ENCODE data around the gene PACC1.
"Not testable (repeated sequence)": the region's sequence is repeated elsewhere in the genome, so short reads cannot be mapped to it uniquely, and the experiment has no call there.

PACC1 gene

GRCh38 chr1:212395678-212396437, 18.8 kb downstream of the PACC1 start:
- DNase-seq = not testable (repeated sequence)

DNA sequence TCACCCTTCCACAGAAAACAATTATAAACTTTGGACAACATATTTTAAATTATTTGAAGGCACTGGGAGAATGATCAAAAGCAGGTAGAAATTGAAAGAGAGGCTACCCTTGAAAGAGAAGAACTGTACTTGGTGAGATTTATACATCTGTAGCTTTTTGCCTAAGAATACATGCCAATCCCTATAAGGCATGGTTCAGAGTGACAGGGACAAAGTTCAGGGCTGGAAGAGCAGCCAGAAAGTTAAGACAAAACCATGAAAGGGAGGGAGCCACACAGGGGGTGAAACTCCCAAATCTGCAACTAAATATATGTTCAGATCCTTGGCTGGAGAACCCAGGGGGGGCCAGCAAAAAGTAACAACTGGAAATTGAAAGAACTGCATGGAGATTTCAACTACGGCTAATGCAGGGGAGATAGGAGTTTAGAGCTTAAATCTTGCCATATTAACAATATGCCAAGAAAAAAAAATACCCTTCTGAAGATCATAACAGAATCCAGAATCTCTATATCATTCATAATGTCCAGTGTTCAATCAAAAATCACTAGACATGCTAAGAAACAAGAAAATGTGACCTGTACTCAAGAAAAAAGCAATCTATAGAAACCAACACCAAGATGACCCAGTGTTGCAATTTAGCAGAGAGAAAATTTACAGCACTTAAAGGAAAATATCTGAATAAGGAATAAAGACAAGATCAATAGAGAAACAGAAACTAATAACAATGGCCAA, 25.5 kb downstream of the PACC1 start:
- DNase-seq = no peak

GRCh38 chr1:212386029-212386428, 28.7 kb downstream of the PACC1 start:
- DNase-seq = no peak

GRCh38 chr1:212381397-212382035, 33.2 kb downstream of the PACC1 start:
- no peak for DNase-seq

DNA sequence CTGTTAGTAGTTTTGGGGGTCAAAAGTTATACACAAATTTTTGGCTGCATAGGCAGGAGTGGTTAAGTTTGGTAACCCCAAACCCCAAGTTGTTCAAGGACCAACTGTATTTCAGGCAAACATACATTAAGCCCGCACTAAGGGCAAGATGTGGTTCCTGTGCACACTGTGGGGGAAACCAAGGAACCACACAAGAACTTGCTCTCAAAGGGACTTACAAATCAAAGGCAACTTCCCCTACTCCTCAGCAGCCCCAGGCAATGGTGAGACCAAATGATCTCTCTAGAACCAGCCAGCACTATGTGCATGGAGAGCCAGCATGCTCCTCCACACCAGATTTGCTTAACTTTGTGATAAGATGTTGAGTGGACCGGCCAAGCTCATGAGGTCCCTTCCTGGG, 35.3 kb downstream of the PACC1 start:
- DNase-seq = no peak

DNA sequence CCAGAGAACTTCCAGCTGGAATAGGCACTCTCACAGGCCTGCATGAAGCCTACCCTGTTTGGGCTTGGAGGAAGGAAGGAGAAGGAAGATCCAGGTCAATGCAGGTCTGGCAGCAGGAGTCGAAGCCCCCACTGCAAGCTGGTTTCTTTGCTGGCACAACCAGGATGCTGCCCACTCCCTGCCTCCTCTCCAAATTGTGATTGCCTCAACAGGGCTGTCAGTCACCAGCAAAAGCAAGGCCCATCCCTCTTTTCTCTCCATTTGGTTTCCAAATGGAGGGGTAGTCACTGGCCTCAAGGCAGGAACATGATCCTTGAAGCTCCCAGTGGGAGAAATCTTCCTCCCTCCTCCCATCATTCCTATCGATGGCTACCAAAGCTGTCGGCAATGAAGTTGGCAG, 37.0 kb downstream of the PACC1 start:
- DNase-seq = no peak

- no peak for DNase-seq
Observed at GRCh38 chr1:212375986-212376385, 38.7 kb downstream of the PACC1 start.

DNA sequence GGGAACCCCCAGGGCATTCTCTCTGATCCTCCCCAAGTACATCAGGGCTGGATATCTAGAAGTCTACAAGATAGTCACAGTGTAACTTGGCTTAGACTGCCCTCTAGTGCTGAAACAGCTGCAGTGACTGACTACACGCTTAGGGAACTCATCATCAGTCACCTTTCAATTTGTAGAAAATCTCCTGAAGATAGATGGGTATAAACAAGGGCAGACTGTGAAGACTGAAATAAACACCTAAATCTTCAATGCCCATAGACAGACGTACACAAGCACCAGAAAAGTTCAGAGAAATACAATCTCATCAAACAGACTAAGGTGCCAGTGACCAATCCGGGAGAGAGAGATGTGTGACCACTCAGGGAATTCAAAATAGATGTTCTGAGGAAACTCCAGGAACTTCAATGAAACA, 46.6 kb downstream of the PACC1 start:
- DNase-seq = peak; percentile 74

GRCh38 chr1:212367474-212368072, 47.1 kb downstream of the PACC1 start:
- DNase-seq = no peak

- no peak for DNase-seq
Observed at GRCh38 chr1:212366901-212367300, 47.8 kb downstream of the PACC1 start.

DNA sequence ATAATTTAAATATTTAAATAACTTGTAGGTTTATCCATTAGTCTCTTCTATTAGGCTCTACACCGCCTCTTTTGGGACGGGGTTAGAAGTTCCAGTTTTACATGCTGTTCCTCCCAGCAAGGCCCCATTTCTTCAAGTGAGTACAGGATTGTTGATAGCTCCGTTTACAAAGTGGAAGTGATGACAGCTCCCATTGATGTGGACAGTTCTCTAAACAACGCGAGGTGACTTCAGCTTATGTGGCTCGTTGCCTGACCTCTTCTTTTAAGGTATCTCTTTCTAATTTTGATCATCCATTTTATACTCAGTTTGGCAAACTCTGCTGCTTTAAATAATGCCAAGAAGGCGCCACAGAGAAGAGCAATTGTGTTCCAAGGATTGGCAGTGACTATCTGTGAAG, 49.7 kb downstream of the PACC1 start:
- DNase-seq = no peak

- no peak for DNase-seq
Observed at GRCh38 chr1:212359794-212360479, 54.7 kb downstream of the PACC1 start.

- DNase-seq = no peak
Observed at GRCh38 chr1:212355230-212355969, 59.3 kb downstream of the PACC1 start.

DNA sequence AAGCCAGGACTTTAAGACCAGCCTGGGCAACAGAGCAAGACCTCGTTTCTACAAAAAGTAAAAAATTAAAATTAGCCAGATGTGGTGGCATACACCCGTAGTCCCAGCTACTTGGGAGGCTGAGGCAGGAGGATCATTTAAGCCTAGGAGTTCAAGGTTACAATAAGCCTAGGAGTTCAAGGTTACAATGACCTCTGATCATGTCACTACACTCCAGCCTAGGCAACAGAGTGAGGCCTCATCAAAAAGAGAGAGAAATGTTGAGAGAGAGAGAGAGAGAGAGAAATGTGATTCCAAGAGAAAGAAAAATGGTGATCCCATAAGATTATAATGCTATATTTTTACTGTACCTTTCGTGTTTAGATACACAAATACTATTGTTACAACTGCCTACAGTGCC, 60.2 kb downstream of the PACC1 start:
- no peak for DNase-seq

- DNase-seq = no peak
Observed at GRCh38 chr1:212353181-212353580, 61.5 kb downstream of the PACC1 start.

DNA sequence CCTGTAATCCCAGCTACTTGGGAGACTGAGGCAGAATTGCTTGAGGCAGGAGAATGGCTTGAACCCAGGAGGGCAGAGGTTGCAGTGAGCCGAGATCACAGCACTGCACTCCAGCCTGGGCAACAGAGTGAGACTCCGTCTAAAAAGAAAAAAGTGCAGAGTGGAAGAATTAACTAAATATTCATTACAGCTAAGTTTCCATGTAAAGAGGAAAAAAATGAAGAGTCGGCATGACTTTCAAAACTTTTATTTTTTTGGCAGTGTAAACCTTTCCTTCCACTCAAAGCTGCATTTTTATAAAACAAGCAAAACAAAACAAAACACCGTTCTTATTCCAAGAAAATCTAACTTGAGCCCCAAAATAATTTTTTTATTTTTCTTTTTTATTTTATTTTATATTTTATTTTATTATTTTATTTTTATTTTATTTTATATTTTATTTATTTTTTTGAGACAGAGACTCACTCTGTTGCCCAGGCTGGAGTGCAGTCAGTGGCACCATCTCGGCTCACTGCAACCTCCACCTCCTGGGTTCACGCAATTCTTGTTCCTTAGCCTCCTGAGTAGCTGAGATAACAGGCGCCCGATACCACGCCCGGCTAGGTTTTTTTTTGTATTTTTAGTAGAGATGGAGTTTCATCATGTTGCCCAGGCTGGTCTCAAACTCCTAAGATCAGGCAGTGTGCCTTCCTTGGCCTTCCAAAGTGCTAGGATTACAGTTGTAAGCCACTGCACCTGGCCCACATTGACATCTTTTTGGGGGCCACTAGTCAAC, 62.9 kb downstream of the PACC1 start:
- no peak for DNase-seq

DNA sequence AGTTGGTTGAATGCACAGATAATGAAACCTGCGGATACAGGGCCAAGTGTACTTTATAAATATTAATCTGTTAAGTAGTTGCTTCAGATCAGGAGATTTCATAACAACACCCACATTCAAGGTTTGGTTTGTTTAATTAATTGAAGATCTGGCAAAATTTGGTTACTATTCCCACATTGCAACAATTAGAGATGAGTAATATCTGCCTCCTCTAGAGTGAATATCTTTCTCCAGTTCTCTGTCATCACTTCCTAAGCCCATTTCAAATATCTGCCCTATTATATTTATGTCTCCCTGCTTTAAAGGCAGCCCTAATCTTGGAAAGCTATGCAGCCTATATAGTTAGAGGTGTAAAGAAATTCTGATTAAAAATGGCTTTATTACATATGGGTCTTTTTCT, 68.1 kb downstream of the PACC1 start:
- DNase-seq = no peak

DNA sequence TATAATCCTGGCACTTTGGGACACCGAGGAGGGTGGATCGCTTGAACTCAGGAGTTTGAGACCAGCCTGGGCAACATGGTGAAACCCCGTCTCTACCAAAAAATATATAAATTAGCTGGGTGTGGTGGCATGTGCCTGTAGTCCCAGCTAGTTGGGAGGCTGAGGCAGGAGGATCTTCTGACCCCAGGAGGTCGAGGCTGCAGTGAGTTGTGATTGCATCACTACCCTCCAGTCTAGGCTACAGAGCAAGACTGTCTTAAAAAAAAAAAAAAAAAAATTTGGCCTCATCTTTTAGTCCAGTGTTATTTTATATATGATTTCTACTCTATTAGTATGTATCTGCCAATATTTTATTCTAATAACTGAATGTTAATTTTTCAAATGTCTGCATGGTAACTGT, 69.8 kb downstream of the PACC1 start:
- DNase-seq = no peak

DNA sequence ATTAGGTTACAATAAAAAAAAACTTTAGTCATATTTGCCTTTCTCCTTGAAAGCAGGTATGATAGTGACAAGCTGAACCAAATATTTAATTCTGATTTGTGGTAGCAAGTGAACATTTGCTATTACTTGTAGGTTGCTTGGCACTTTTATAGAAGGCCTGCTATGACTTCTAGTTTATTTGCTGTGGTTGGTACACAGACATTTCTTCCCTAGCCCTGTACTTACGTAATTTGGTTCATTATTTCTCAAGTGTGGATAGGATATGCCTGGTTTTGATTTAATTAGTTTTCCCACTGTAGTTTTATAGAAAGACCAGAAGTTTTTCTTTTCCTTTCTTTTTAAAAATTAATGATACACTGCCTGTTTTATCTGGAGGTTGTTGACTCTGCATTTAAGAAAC, 73.6 kb downstream of the PACC1 start:
- no peak for DNase-seq

DNA sequence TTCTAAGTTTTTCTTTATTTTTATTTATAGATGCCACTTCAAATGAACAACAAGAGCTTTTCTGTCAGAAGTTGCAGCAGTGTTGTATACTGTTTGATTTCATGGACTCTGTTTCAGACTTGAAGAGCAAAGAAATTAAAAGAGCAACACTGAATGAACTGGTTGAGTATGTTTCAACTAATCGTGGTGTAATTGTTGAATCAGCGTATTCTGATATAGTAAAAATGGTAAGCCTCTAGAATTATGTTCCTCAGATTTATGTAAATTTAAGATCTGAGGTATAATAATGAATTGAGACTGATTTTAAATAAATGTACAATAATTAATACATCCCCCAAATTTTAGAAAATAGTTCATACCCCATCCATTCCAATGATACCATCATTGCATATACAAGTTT, 85.6 kb downstream of the PACC1 start:
- no peak for DNase-seq

GRCh38 chr1:212328248-212328647, 86.4 kb downstream of the PACC1 start:
- no peak for DNase-seq
